ENCODE results near the gene PLXNB2.
"Not testable (repeated sequence)": the region's sequence is repeated elsewhere in the genome, so short reads cannot be mapped to it uniquely, and the experiment has no call there.

The PLXNB2 gene

DNA sequence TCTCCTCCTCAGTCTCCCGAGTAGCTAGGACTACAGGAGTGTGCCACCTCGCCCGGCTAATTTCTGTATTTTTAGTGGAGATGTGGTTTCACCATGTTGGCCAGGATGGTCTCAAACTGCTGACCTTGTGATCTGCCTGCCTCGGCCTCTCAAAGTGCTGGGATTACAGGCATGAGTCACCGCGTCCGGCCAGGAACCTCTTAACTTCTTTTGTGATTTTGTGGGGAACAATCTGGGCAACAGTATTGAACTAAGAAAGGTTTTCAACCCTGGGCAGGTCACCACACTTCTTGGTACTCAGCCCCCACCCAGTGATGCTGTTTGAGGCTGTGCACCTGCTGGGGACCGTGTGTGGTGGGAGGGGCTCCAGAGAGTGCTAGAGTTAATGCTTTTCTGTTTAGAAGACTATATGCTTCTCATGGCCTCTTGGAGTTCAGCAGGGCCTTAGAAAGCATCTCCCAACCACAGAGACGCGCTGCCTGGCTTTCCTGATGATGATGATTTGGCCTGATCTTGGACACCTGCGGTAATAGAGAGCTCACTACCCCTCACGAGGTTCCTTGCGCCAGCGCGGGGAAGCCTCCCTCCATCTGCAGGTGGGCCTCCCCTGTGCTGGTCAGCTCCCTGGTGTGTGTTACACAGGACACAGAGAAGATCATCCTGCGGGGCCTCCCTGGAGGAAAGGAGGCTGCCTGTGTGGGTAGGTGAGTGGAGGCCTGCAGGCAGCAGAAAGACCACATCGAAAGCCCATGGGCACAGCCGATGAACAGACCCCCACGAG is 18.2 kb upstream of the PLXNB2 start:
- DNase-seq (ENCODE audit: low spot score), result no peak

DNA sequence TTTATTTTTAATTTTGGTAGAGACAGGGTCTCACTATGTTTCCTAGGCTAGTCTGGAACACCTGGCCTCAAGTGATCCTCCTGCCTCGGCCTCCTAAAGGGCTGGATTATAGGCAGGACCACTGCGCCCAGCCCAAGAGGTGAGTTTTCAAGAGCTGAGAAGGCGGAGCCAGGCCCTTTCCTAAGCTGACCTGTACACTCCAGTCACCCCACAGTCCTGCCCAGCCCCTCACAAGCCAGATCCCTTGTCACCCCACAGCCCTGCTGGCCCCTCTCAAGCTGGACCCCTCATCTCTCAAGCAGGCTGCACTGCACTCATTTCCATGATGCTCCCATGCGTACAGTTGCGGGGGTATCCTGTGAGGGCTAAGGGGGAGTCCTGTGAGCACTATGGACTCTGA is 16.5 kb upstream of the PLXNB2 start:
- no peak for DNase-seq (ENCODE audit: low spot score)

DNA sequence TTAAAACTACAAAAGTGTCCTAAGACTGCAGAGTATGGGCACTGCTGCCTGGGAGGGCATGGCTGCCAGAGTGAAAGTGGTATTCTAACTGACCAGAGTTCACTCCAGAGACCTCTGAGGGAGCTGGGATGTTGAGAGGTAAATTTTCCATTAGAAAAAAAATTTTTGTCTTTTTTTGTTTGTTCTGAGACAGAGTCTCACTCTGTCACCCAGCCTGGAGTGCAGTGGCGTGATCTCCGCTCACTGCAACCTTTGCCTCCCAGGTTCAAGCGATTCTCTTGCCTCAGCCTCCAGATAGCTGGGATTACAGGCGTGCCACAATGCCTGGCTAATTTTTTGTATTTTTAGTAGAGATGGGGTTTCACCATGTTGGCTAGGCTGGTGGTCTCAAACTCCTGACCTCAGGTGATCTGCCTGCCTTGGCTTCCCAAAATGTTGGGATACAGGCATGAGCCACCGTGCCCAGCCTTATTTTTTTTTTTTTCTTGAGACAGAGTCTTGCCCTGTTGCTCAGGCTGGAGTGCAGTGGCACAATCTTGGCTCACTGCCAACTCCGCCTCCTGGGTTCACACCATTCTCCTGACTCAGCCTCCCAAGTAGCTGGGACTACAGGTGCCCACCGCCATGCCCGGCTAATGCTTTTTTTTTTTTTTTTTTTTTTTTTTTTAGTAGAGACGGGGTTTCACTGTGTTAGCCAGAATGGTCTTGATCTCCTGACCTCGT is 15.1 kb upstream of the PLXNB2 start:
- not testable (repeated sequence) for DNase-seq (ENCODE audit: low spot score)

DNA sequence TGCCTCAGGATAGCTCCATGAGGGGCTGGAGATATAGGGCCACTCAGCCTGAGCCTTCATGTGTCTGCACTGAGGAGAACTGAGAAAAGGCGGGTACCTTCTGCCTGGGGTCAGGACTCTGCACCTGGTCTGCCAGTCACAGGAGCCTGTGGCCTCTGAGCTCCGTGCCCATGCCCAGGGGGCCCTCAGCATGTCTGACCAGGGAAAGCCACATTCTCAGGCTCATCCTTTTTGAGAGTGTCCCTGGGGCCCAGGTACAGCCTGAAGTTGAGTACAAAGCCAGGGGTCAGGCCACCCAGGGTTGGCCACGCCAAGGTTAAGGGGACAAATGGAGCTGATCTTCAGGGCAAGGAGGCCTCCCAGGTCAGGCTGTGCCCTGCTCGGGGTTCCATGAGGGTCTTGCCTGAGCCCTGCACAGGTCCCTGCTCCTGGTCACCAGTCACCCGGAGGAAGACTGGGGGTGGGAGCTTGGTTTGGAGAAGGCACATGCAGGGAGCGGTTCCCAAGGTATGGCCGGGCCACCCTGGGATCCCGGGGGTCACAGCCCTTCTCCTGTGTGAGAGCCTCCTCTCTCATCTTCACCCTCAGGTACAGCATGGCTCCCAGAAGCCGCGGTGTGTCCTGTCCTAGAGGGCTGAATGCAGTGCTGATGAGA is 13.4 kb upstream of the PLXNB2 start:
- DNase-seq (ENCODE audit: low spot score), result no peak

DNA sequence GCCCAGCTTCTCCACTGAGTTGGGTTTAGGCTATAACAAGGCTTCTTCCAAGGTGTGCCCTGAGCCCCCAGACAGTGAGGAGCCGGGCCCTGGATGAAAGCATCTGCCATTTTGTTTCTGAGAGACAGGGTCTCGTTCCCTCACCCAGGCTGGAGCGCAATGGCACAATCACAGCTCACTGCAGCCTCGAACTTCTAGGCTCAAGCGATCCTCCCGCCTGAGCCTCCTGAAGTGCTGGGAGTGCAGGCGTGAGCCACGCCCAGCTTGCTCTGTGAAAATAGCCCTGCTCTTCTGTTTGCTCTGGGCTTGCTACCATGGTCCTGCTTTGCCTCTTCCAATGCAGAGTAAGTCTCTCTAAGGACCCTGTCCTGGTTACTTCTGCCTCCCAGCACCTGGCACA is 12.7 kb upstream of the PLXNB2 start:
- DNase-seq (ENCODE audit: low spot score), result no peak

DNA sequence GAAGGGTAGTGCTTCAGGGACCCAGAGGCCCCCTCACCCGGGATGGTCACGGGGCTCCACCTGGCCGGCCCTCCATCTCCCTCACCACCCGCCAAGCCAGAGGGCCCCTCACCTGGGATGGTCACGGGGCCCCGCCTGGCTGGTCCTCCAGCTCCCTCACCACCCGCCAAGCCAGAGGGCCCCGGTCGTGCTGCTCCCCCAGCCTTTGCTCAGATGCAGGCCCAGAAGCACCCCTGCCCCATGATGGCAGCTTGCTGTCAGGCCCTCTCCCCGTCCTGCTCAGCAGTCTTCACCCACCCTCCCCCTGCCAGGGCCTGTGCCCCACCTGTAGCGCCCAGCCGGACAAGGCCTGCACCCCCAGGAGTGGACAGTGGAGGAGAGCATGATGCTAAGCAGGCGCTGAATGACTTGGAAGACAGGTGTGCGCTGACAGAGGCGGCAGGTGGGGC is 12.1 kb upstream of the PLXNB2 start:
- DNase-seq (ENCODE audit: low spot score), result no peak

DNA sequence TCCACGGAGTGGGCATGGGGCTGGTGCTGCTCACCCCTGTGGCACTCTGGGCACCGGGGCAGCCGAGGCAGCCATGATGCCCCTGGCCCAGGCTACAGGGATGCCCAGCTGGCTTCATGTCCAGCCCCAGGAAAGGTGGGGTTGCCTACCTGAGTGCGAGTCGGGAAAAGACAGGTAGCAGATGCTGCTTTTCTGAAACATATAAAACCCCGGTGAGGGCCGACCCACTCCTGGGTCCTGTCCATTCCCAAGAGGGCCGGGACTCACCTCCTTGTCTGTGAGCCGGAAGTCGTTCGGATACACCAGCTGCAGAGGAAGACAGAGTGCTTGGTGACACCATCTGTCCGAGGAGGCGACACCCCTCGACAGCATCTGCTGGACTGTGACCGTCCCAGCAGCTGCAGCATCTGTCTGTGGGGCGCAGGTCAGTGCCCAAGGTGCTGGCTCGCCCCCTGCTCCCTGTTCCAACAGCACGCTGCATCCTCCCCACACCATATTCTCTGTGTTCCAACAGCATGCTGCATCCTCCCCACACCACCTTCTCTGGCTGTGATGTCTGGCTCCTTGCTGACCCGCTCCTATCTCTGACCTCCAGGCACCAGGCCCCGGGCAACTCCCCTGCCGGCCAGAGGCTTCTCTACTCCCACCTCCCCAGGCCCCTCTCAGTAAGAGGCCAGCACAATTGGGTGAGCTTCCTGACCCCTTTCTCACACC is 11.4 kb upstream of the PLXNB2 start:
- no peak for DNase-seq (ENCODE audit: low spot score)

DNA sequence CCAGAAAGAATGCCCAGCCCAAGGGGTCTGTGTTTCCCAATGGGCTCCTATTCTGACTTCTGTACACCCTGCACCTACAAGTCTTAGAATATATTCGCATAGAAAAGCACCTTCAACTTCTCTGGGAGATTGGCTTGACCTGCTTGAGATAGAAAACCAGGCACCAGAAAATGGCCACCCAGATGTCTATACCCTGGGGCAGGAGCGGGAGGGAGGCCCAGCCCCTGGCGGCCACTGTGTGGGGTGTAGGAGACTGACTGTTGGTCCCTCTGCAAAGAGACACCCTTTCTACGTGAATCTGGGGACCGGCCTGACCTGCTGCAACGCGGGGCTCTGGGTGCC is 10.9 kb upstream of the PLXNB2 start:
- DNase-seq (ENCODE audit: low spot score), result no peak

DNA sequence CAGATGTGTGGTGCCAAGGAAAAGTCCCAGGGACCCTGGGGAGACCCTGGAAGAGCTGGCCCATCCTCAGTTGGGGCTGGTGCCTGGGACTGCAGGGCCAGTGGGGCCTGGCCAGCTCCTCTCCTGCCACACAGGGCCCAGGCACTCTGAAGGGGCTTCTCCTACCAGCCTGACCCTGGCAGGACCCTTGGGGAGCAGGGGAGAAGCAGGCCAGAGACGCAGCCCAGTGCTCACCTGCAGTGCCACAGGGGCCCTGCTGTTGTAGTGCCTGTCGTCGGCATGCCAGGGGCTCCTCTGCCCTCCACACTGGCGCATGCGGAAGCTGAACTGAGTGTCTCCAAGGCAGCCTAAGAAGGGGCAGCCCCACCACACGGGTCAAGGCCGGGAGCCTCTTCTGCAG is 10.2 kb upstream of the PLXNB2 start:
- no peak for DNase-seq (ENCODE audit: low spot score)

DNA sequence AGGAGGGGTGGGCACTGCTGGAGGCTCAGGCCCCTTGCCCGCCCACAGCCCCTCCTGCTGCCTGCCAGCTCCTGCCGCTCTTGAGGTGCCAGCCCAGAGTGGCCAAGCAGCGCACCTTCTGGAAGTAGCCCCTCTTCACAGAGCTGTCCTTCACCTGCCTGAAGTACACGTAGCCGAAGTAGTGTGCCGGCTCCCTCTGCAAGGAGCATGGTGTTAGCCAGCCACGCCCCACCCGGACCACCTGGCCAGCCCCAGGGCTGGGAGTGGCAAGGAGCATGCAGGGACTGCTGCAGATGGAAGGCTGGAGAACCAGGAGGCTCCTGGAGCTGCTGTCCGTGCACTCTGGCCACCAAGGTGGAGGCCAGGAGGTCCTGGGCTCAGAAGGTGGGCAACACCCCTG is 9.7 kb upstream of the PLXNB2 start:
- no peak for DNase-seq (ENCODE audit: low spot score)

DNA sequence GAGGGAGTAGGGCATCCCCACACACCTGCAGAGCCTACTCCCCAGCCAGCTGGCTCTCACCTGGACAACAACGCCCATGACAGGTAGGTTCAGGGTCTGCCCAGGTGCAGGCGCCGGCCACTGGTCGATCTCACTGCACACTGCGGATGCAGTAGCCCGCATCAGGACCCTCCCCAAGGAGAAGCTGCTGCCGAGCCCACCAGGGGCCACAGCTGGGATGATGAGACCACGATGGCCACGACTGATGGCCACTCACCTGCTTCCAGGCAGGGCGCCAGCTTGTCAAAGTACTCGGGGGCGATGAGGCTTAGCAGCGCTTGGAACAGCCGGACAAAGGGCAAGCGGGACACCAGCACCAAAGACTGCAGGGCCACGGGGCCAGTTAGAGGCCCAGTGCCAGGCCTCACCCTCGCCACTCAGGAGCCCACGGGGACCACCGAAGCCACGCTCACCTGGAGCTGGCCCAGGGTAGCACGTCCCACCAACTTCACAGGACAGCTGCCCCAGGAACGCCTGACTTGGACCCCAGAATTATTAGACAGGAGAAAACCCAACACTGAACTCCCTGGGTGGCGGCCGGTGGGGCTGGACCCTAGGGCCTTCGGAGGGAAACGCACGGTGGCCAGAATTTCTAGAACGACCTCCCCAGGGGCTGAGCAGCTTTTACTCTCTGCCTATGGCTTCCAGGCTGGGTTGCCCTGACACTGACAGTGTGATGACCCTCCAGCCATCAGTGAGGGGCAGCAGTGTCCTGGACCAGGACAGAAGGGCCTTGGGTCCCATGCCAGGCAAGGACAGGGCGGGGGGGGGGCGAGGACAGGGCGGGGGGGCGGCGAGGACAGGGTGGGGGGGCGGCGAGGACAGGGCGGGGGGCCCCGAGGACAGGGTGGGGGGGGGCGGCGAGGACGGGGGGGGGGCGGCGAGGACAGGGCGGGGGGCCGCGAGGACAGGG is 8.9 kb upstream of the PLXNB2 start:
- DNase-seq (ENCODE audit: low spot score), result no peak

DNA sequence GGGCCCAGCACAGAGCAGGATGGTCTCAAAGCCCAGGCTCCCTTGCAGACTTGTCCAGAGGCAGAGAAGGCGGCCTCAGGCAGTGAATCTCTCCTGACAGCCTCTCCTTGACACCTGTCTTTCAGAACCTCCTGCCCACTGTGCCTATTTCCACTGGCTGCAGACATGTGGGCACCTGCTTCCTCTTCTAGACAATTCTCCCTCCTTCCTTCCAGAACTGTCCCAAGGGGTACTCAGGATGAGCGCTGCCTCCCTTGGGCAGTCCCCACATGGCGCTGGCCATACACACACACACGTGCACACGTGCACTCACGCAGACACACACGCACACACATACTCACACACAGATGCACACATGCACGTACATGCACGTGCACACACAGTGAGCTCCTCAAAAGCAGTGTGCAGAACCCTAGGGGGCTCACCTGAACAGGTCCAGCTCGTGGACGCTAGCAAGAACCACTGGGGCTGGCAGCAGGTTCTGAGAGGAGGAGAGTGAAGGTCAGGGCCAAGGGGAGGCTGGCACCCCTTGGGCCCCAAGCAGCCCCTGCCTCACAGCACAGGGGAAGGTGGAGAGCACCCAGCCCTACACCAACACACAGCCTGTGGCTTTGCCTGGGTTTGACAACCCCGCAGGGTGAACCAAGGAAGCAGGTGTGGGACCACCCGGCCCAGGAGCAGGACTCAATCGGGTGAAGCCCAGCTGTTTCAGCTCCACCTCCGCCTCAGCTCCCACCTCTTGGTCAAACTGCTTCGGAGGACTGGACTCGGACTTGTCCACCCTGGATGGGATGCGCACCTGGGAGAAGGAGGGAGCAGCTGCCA is 8.1 kb upstream of the PLXNB2 start:
- DNase-seq (ENCODE audit: low spot score), result no peak

DNA sequence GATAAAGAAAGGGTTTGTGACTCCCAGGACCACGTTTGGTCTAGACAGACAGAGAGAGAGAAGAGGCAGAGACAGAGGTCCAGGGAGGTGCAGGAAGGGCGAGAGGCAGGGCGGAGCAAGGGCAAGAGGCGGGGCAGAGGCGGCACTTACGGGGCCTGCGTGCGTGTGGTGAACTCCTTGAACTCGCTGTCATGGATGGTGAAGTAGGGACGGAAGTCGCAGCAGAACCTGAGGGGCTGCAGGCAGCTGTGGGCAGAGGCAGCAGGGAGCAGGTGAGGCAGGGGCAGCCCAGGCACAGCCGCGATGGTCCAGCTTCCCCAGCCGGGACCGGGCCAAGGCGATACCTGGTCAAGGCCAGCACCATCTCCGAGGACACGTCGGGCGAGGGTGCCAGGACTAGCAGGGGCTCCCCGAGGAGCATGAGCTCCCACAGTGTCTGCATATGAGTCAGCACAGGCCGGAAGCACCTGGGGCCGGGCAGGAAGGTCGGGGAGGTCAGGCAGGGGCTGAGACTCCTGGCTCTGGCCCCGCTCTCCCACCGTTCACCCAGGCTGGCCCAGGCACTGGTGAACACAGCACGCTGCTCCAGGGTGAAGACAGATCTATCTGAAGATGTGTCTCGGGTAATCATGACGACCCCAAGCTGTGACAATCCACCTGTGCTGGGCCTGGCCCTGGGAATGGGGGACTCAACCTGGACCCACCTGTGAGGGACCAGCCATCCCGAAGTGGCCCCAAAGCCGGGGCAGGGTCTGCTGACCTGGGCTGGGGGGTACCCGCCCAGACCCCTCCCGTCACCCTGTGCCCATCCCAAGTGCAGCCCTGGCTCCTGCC is 7.2 kb upstream of the PLXNB2 start:
- DNase-seq (ENCODE audit: low spot score), result no peak

DNA sequence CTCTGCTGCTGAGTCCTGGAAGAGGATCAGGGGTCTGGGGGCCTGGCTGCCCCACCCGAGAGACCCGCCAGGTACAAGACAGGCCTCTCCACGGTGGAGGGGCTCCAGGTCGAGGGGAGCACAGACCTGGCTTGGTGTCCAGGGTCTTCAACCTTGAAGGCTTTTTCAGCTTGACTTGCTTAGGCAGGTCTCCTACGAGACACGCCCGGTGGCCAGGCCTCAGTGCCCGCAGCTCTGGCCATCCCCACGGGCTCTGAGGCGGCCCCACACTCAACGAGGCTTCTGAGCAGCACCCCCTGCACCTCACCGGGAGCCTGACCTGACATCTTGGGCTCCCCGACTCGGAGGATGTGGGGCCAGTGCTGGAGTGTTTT is 6.6 kb upstream of the PLXNB2 start:
- DNase-seq (ENCODE audit: low spot score), result no peak

DNA sequence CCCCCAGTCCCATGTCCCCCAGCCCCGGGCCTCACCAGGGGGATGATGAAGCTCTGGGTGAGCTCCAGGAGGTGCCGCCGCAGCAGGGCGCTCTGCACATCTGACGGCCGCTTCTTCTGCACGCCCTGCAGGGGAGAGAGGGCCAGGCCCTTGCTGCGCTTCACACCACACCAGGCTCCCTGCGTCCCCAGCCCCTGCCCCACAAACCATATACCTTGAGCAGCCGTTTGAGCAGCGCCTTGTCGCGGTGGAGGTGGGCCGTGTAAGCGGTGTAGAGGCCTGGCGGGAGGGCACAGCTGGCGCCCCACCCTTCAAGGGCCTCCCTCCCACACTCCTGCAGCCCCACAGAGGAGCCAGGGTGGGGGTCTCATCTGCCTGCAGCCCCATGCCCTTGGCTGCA is 6.2 kb upstream of the PLXNB2 start:
- no peak for DNase-seq (ENCODE audit: low spot score)

DNA sequence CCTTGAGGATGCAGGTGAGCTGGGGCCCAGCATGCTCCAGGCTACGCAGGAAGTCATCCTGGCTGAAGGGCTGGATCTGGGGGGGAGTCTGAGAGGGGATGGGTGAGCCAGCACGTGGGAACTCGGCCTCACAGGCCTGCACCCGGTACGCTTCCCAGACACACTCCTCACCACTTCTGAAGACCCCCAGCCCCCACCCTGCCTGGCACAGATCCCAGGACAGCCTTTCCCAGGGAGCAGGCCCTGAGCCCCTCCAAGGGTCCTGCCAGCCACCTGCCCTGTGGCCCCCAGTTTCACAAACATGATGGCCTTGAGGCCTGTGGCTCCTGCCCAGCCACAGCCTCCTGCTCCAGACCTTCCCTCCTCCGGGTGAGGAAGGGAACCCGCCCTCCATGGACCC is 5.6 kb upstream of the PLXNB2 start:
- no peak for DNase-seq (ENCODE audit: low spot score)

DNA sequence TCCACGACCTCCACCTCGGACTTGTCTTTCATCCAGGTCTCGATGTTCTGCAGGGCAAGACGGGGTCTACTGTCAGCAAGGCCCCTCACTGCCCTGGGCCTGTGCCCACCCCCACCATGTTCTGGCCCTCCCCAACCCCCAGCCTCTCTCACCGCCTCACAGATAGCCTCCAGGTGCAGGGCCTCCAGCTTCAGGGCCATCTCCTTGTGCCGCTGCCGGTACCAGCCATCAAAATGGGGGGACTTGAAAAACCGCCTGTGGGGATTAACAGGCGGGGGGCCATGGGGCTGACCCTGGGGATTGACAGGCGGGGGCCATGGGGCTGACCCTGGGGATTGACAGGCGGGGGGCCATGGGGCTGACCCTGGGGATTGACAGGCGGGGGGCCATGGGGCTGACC is 4.9 kb upstream of the PLXNB2 start:
- no peak for DNase-seq (ENCODE audit: low spot score)

DNA sequence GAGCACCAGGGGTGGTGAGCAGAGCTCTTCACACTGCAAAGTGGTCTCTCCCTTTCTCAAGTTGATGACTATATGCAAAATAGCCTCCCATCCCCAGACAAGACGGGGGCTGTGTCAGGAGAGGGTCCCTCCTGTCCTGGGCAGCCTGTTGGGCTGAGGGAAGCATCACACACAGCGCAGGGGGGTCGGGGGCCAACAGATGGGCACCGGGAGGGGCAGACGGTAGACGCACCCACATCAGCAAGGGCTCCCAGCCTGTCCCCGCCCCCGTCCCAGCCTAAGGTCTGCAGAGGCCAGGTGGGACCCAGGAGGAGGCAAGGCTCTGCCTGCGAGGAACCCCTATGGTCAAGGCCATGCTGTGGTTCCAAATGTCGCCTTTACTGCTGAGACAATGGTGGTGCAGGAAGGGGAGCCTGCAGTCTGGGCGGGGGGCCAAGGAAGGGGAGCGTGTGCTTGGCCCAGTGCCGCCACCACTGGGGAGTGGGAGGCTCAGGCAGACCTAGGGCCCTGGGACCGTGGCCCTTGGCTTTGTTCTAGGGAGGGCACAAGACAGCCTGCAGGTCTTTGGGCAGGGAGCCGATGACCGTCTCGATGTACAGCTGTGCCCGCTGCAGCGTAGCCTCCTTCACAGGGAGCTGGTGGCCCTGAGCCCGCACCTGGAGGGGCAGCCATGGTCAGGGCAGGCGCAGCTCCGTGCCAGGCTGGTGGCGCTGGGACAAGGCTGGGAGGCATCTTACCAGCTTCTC is 4.3 kb upstream of the PLXNB2 start:
- DNase-seq (ENCODE audit: low spot score), result no peak

DNA sequence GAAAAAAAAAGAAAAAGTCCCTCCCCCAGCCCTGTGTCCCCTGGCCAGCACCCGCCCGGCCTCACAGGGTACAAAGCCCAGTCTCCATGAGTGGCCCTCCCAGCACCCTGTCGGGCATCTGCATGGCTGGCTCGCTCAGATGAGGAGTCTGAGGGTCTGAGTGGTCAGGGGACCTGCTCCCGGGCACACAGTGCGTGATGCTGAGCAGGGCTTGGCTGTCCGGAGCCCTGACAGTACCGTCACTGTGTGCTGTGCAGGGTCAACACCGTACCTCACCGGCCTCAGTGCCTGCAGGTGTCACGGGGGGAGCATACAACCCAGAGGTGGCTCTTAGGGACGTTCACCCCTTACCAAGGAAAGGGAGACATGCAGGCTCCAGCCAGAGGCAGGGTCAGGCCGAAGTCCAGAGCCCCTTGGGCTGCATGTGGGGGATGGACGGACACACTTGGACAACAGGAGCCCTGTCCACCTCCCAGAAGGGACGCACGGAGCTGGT is 3.6 kb upstream of the PLXNB2 start:
- no peak for DNase-seq (ENCODE audit: low spot score)
